Stomach (tissue), 4 donors: Measurements from ENCODE around the gene CECR2.

ENCODE experiments used
- CTCF ChIP-seq, 7 experiments: fragments of 450-650 bp in 4 of 7; fragments of 200-600 bp in 3 of 7; sonication (generic) in 3 of 7; IDR thresholded peaks; one replicate each; pipeline ENCODE4 v1.5.1; 2016 to 2019; ENCODE audit warnings: antibody characterized with exemption in 7 of 7, control low read depth in 2 of 7, mild to moderate bottlenecking in 1 of 7
- EP300 ChIP-seq: sonication (generic); formaldehyde crosslinking; IDR thresholded peaks from one replicate; pipeline ENCODE4 v1.6.1; 2017; ENCODE audit warnings: antibody characterized with exemption
- POLR2A ChIP-seq, 4 donors: fragments of 450-650 bp; IDR thresholded peaks; one replicate each; pipeline ENCODE4 v1.6.1; 2016; ENCODE audit warnings: antibody characterized with exemption in 4 of 4, control low read depth in 2 of 4, mild to moderate bottlenecking in 1 of 4, moderate library complexity in 1 of 4

GRCh38 chr22:17430412-17430811, 61.2 kb downstream of the CECR2 start:
- TF ChIP-seq CTCF (IDR thresholded peaks at IDR 0.05) (no peak), EP300 (no peak), POLR2A (IDR thresholded peaks at IDR 0.05) (no peak)
